ENCODE data around the gene SPR. TPM values are rescaled to one million over a fixed set of nuclear protein-coding genes. Genes with fewer than 3 reads are reported as not detected.

Gene SPR
- total and polyA plus RNA-seq, 2 of the 4 experiments (the other 2 are of a cell fraction), result 14.3 to 17.4 TPM

- in situ Hi-C loops (cut with MboI; ENCODE audit: low sequenced_read_pairs), result no loop called here
- POLR2A ChIA-PET (ENCODE audit: unreplicated experiment), result no interaction called here
Observed at GRCh38 chr2:72929010-72929409, 41.8 kb downstream of the SPR start.

More at GRCh38 chr2:72929010-72929409, 41.8 kb downstream of the SPR start:
- Histone ChIP-seq H3K18ac (ENCODE audit: low read depth, low read length) (no peak overlapping the region), H4K5ac (ENCODE audit: low read depth, low read length) (no peak overlapping the region), H3K9ac (ENCODE audit: low read depth, low read length) (no peak overlapping the region), H3K9me1 (ENCODE audit: insufficient read depth, low read length) (peaks cover 7% of the 10 kb centered on the region; the same call in 1 of the 2 replicates), H2AK9ac (replicated peaks; ENCODE audit: low read depth, low read length, poor library complexity) (no peak overlapping the region), H2BK120ac (ENCODE audit: low read depth, low read length) (no peak overlapping the region), H3K4me3 (ENCODE audit: insufficient read depth, low read depth, low read length) (no peak overlapping the region), H3K27me3 (ENCODE audit: control insufficient read depth, insufficient read depth, low read length) (peaks cover 81% of the 10 kb centered on the region), H3K79me1 (ENCODE audit: low read depth in 1 of 2, low read length in 2 of 2) (no peaks in the 10 kb centered on the region), H3K14ac (replicated peaks; ENCODE audit: low read depth, low read length) (no peak overlapping the region), H3K4me1 (ENCODE audit: control insufficient read depth, insufficient read depth, low read length) (peaks cover 2% of the 10 kb centered on the region), H3K27ac (ENCODE audit: insufficient read depth, low read length) (no peak overlapping the region), H2BK15ac (ENCODE audit: low read depth, low read length) (no peak overlapping the region), H2BK5ac (ENCODE audit: low read depth, low read length, poor library complexity, severe bottlenecking) (no peak overlapping the region), H4K91ac (ENCODE audit: insufficient read depth, low read depth, low read length) (no peak overlapping the region), H2AFZ (replicated peaks; ENCODE audit: low read length, poor library complexity) (no peak overlapping the region), H3K56ac (ENCODE audit: extremely low read depth, insufficient read depth, low read length) (no peak overlapping the region), H3K23ac (ENCODE audit: low read depth, low read length) (no peak overlapping the region), H3K36me3 (ENCODE audit: control insufficient read depth, insufficient read depth, low read length) (no peaks in the 10 kb centered on the region), H3K4me2 (ENCODE audit: low read depth, low read length) (no peak overlapping the region), H2AK5ac (ENCODE audit: low read depth, low read length) (no peak overlapping the region), H4K20me1 (ENCODE audit: insufficient read depth, low read length) (peaks cover 8% of the 10 kb centered on the region; the same call in 1 of the 2 replicates), H3K9me3 (ENCODE audit: control insufficient read depth, insufficient read depth, low read length) (peaks cover 8% of the 10 kb centered on the region), H4K8ac (ENCODE audit: low read depth in 2 of 2, low read length in 2 of 2) (no peak overlapping the region), H2BK20ac (ENCODE audit: low read depth, low read length) (no peak overlapping the region), H3K4ac (ENCODE audit: low read depth, low read length) (no peak overlapping the region)
- CTCF ChIA-PET, result no interaction called here
- ATAC-seq (ENCODE audit: low read depth) (no peak), DNase-seq (no peak)
- WGBS, 2 experiments (ENCODE audit: extremely low coverage in 2 of 2, insufficient read length in 1 of 2), result no CpG with 5 or more reads among the region's 1 CpG
- TF ChIP-seq SMC3 (IDR thresholded peaks at IDR 0.05; ENCODE audit: low read depth, low read length), result no peak
- dilution Hi-C loops (cut with HindIII; ENCODE audit: low sequenced_read_pairs, unreplicated experiment), result no loop called here
- intact Hi-C loops (cut with micrococcal nuclease), result no loop called here
- no TSS peak for BruUV-seq (replicated peaks)
